ENCODE measurements around the gene GTPBP8. TPM values are rescaled to one million over a fixed set of nuclear protein-coding genes. Genes with fewer than 3 reads are reported as not detected.

GTPBP8 gene
- 24.8 to 29.6 TPM (median 29.1 TPM) in 3 replicates for total RNA-seq

DNA sequence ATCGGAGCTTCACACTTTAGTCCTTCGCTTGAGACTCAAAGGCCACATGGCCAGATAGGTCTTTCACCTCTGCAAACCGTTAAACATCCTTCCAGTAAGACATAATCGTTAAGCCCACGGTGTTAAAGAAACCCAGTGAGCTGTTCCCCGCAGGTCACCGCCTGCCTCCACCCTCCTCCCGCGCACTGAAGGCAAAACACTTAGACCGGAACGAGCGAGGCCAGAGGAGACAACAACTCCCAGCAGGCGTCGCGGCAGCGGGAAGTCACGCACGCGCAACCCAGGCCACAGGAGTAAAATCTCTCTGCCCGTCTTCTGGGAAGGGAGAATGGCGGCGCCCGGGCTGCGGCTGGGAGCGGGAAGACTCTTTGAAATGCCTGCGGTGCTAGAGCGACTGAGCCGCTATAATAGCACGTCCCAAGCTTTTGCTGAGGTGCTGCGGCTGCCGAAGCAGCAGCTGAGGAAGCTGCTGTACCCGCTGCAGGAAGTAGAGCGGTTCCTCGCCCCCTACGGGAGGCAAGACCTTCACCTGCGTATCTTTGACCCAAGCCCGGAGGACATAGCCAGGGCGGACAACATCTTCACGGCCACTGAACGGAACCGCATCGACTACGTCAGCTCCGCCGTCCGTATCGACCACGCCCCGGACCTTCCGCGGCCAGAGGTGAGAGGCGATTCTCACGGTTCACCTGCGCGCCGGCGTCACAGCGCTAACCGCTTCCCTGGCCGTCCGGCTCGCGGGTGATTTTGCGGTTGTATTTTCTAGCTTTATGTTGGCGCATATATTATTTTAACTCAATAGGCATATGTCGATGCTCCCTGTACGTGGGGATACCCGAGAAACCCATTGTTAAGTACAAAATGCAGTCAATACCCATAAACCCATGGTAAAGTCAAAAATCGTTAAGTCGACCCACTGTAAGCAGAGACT, at the start of gene GTPBP8:
GTPBP8 (plus strand) TSS at position 313 of the 931 bp plus-strand sequence; CDS start at position 329, 16 bp downstream.
- peaks cover 2% of the 10 kb centered on the region for H3K9me3 Mint-ChIP-seq

DNA sequence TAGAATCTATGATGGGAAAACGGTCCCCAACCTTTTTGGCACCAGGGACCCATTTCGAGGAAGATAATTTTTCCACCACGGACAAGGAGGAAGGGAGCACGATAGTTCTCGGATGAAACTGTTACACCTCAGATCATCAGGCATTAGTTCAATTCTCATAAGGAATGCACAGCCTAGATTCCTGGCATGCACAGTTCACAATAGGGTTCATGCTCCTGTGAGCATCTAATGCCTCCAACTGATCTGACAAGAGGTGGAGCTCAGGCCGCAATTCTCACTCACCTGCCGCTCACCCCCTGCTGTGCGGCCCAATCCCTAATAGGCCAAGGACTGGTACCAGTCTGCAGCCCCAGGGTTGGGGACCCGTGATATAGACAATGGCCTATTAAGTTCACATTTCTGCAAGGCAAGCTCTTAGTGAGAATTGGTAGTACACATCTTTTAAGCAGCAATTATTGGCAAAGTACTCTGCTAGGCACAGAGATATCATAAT, 42.4 kb upstream of the GTPBP8 start:
- no peaks in the 10 kb centered on the region for H3K4me1 Mint-ChIP-seq
- H3K9me3 Mint-ChIP-seq, result peaks cover 26% of the 10 kb centered on the region
- H3K4me3 Mint-ChIP-seq, result no peak overlapping the region
- H3K36me3 Mint-ChIP-seq, result no peaks in the 10 kb centered on the region
- TF ChIP-seq, protein P1, sequence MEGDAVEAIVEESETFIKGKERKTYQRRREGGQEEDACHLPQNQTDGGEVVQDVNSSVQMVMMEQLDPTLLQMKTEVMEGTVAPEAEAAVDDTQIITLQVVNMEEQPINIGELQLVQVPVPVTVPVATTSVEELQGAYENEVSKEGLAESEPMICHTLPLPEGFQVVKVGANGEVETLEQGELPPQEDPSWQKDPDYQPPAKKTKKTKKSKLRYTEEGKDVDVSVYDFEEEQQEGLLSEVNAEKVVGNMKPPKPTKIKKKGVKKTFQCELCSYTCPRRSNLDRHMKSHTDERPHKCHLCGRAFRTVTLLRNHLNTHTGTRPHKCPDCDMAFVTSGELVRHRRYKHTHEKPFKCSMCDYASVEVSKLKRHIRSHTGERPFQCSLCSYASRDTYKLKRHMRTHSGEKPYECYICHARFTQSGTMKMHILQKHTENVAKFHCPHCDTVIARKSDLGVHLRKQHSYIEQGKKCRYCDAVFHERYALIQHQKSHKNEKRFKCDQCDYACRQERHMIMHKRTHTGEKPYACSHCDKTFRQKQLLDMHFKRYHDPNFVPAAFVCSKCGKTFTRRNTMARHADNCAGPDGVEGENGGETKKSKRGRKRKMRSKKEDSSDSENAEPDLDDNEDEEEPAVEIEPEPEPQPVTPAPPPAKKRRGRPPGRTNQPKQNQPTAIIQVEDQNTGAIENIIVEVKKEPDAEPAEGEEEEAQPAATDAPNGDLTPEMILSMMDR (IDR thresholded peaks at IDR 0.05; ENCODE audit: unreplicated experiment), result no peak
- H3K27me3 Mint-ChIP-seq (ENCODE audit: low read depth), result no peaks in the 10 kb centered on the region
- no peak overlapping the region for H3K27ac Mint-ChIP-seq
- no peak for DNase-seq (ENCODE audit: low spot score in 2 of 2, unreplicated experiment in 2 of 2)

More for the DNA sequence above, at the start of gene GTPBP8:
- peak; percentile 75 to 86 for DNase-seq (ENCODE audit: low spot score in 2 of 2, unreplicated experiment in 2 of 2)
- Mint-ChIP-seq H3K36me3 (peaks cover 10% of the 10 kb centered on the region), H3K4me1 (peaks cover 50% of the 10 kb centered on the region), H3K4me3 (peak within 1 kb of the TSS; percentile 90), H3K27ac (peak within 1 kb of the TSS; percentile 95), H3K27me3 (ENCODE audit: low read depth) (no peaks in the 10 kb centered on the region)
- TF ChIP-seq, protein P1 (IDR thresholded peaks at IDR 0.05; ENCODE audit: unreplicated experiment), result no peak

DNA sequence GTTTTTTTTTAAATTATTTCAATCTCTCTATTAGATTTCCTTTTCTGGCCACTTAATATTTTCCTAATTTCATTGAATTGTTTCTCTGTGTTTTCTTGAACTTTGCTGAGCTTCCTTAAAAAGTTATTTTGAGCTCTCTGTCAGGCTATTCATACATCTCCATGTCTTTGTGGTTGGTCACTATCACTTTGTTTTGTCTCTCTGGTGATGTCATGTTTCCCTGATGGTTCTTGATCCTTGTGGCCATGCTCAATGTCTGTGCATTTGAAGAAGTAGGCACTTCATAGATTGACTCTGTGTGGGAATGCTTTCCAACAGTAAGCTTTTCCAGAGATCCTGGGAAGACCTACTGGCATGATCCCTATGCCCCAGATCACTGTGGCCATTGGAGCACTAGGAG, 34.4 kb upstream of the GTPBP8 start:
- peaks cover 15% of the 10 kb centered on the region for H3K4me1 Mint-ChIP-seq
- H3K27ac Mint-ChIP-seq, result no peak overlapping the region
- peaks cover 6% of the 10 kb centered on the region for H3K36me3 Mint-ChIP-seq
- TF ChIP-seq, protein P1 (IDR thresholded peaks at IDR 0.05; ENCODE audit: unreplicated experiment), result no peak
- no peaks in the 10 kb centered on the region for H3K27me3 Mint-ChIP-seq (ENCODE audit: low read depth)
- peaks cover 37% of the 10 kb centered on the region for H3K9me3 Mint-ChIP-seq
- DNase-seq (ENCODE audit: low spot score in 2 of 2, unreplicated experiment in 2 of 2), result no peak
- no peak overlapping the region for H3K4me3 Mint-ChIP-seq

DNA sequence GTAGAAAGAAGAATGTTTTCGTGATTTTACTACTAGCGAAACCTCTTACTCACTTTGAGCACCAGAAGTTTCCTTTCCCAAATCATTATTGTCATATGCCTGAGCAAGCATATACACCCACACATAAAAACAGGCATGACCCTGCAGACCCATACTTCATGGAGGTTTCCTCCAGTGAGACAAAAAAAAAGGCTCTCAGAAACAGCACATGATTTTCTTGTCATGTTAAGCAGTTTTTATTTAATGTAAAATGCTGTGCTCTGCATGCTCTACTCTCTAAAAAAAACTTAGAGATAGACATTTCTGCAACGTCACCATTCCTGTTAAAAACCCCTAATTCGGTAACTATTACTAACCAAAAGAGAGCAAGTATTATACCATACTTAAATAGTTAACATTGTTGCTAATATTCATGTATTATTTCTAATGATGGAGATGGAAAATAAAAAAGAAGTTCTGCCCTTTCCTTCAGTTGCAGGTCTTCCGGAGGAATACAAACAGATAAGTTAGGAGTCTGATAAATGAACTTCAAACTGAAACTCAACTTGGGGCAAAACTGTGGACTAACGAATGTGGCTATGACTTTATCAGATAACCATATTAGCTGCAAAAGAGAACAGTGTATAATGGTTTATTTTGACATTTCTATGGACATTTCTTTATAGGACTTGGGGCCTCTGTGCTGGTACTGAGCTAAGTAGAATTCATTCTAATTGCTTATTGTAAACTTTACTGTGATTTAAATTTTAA, 31.8 kb upstream of the GTPBP8 start:
- Mint-ChIP-seq H3K36me3 (peaks cover 12% of the 10 kb centered on the region), H3K4me1 (peaks cover 15% of the 10 kb centered on the region), H3K4me3 (no peak overlapping the region), H3K9me3 (peaks cover 42% of the 10 kb centered on the region), H3K27ac (peak overlapping the region; percentile 39), H3K27me3 (ENCODE audit: low read depth) (no peaks in the 10 kb centered on the region)
- TF ChIP-seq, protein P1 (IDR thresholded peaks at IDR 0.05; ENCODE audit: unreplicated experiment), result no peak
- no peak for DNase-seq (ENCODE audit: low spot score in 2 of 2, unreplicated experiment in 2 of 2)

DNA sequence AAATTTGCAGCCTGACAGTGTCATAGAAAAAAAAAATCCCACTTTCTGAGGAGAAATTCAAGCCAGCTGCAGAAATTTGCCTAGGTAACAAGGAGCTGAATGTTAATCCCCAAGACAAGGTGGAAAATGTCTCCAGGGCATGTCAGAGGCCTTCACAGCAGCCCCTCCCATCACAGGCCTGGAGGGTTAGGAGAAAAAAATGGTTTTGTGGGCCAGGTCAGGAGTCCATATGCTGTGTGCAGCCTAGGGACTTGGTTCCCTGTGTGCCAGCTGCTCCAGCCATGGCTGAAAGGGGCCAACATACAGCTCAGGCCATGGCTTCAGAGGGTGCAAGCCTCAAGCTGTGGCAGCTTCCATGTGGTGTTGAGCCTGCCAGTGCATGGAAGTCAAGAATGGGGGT, 27.1 kb upstream of the GTPBP8 start:
- peaks cover 15% of the 10 kb centered on the region for H3K36me3 Mint-ChIP-seq
- H3K4me1 Mint-ChIP-seq, result peaks cover 25% of the 10 kb centered on the region
- no peak for DNase-seq (ENCODE audit: low spot score in 2 of 2, unreplicated experiment in 2 of 2)
- H3K4me3 Mint-ChIP-seq, result no peak overlapping the region
- TF ChIP-seq, protein P1 (IDR thresholded peaks at IDR 0.05; ENCODE audit: unreplicated experiment), result no peak
- H3K27me3 Mint-ChIP-seq (ENCODE audit: low read depth), result no peaks in the 10 kb centered on the region
- no peak overlapping the region for H3K27ac Mint-ChIP-seq
- peaks cover 27% of the 10 kb centered on the region for H3K9me3 Mint-ChIP-seq
